Activated T-helper 1 cell treated with anti-CD3 and anti-CD28 coated beads, Interleukin-12 subunit alpha, Interleukin-12 subunit beta, Interleukin-2, Interleukin-4 antibody, amounts not matched to agents 30 ng/mL and 10 ng/mL and 1 ng/mL, durations not matched to agents 14 hours and 24 hours and 36 hours (primary cell): ENCODE data around the gene GLDC. TPM values are rescaled to one million over a fixed set of nuclear protein-coding genes. Genes with fewer than 3 reads are reported as not detected.
"Not testable (repeated sequence)": the region's sequence is repeated elsewhere in the genome, so short reads cannot be mapped to it uniquely, and the experiment has no call there.

Experiments used
- DNase-seq: peaks from one replicate; pipeline ENCODE4 v3.0.0; 2021; ENCODE audit warnings: low spot score
- H3K27ac Mint-ChIP-seq: one replicate; pipeline ENCODE4 v1.8.0; 2021; ENCODE audit warnings: mild to moderate bottlenecking, mixed read lengths
- H3K27me3 Mint-ChIP-seq: one replicate; pipeline ENCODE4 v1.8.0; 2022; ENCODE audit warnings: mild to moderate bottlenecking, moderate library complexity, mixed read lengths; ENCODE audit not compliant: insufficient read depth
- H3K36me3 Mint-ChIP-seq: one replicate; pipeline ENCODE4 v1.8.0; 2021; ENCODE audit warnings: low read depth, mixed read lengths
- H3K4me1 Mint-ChIP-seq: one replicate; pipeline ENCODE4 v1.8.0; 2021; ENCODE audit warnings: low read depth, mixed read lengths
- H3K4me3 Mint-ChIP-seq: one replicate; pipeline ENCODE4 v1.8.0; 2021; ENCODE audit warnings: mild to moderate bottlenecking, moderate library complexity, mixed read lengths
- H3K9me3 Mint-ChIP-seq: one replicate; pipeline ENCODE4 v1.8.0; 2021; ENCODE audit warnings: mixed read lengths
- intact Hi-C: fragments of 100-400 bp; cut with micrococcal nuclease; formaldehyde crosslinking; loops from one replicate; pipeline ENCODE4 v1.15.1; 2024
- total RNA-seq: library from RNA; stranded (reverse); gene quantifications from 2 replicates; pipeline ENCODE4 v1.2.3, GENCODE V29; 2022

Gene GLDC
- total RNA-seq, 1 donor from 2014 or later, result 1.4 TPM

DNA sequence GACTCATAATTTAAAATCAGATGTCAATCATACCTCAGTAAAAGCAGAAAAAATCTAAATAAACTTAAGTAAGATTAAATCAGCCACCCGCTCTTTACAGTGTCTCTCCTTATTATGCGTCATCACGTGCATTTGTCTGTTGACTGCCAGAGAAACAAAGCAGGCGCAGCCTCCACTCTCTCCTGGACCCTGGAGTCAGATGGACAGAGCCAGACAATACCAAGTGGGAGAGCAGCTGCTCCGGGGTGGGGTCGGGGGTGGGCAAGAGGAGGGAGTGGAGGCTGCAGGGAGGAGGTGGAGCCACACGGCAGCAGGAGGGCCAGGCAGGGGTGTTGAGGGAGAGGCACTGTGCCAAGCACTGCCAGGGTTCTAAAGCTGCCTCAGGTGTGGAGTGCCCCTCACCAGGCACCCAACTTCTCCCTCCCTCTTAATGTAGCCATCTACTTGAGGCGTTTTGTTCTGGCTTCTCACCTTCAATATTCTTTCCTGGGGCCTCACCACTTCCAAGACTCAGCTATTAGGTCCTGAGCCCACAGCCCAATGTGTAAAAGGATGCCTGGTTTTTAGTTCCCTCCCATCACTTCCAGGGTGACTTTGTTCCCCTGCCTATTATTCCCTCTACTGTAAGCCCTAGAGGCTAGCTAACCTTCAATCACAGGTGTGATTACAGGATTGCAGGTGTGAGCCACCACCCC lies 96.3 kb downstream of the GLDC start:
- Mint-ChIP-seq H3K27me3 (peaks cover 3% of the 10 kb centered on the region), H3K4me3 (no peak overlapping the region), H3K4me1 (no peaks in the 10 kb centered on the region), H3K9me3 (no peaks in the 10 kb centered on the region), H3K36me3 (no peaks in the 10 kb centered on the region), H3K27ac (no peak overlapping the region)
- intact Hi-C loops, result no loop called here
- DNase-seq, result no peak

DNA sequence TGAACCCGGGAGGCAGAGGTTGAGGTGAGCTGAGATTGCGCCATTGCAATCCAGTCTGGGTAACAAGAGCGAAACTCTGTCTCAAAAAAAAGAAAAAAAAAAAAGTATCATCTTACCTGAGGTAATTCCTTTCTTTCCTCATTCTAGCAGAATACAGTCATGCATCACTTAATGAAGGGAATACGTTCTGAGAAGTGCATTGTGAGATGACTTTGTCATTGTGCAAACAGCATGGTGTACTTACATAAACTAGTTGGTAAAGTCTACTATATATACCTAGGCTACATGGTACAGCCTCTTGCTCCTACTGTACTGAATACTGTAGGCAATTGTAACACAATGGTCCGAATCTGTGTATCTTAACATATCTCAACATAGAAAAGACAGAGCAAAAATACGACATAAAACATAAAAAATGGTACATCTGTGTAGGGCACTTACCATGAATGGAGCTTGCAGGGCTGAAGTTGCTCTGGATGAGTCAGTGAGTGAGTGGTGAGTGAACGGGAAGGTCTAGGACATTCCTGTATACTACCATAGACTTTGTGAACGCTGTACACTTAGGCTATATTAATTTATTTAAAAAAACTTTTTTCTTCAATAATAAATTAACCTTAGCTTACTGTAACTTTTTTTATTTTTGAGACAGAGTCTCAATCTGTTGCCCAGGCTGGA lies 100.4 kb downstream of the GLDC start:
- Mint-ChIP-seq H3K4me3 (no peak overlapping the region), H3K4me1 (no peaks in the 10 kb centered on the region), H3K27ac (no peak overlapping the region), H3K27me3 (peaks cover 11% of the 10 kb centered on the region), H3K9me3 (no peaks in the 10 kb centered on the region), H3K36me3 (no peaks in the 10 kb centered on the region)
- DNase-seq, result no peak
- intact Hi-C loops, result no loop called here

DNA sequence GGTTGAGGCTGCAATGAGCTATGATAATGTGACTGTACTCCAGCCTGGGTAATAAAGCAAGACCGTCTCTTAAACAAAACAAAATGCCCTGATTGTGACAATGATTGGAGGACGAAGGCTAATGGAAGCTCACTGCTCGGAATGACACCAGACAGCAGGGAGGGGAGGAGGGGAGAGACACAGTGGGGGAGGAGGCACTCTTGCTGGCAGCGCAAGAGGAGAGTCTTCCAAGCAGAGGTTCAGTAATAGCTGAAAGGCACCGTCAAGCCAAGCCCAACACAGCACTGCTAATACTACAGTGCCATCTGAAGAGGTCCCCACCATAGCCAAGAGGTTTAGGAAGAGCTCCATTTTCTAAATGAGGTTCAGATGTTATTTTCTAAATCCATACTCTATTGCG lies 102.3 kb downstream of the GLDC start:
- H3K27ac Mint-ChIP-seq, result no peak overlapping the region
- no peaks in the 10 kb centered on the region for H3K9me3 Mint-ChIP-seq
- no peak for DNase-seq
- H3K36me3 Mint-ChIP-seq, result no peaks in the 10 kb centered on the region
- intact Hi-C loops, result no loop called here
- peaks cover 4% of the 10 kb centered on the region for H3K4me1 Mint-ChIP-seq
- peaks cover 17% of the 10 kb centered on the region for H3K27me3 Mint-ChIP-seq
- H3K4me3 Mint-ChIP-seq, result no peak overlapping the region

DNA sequence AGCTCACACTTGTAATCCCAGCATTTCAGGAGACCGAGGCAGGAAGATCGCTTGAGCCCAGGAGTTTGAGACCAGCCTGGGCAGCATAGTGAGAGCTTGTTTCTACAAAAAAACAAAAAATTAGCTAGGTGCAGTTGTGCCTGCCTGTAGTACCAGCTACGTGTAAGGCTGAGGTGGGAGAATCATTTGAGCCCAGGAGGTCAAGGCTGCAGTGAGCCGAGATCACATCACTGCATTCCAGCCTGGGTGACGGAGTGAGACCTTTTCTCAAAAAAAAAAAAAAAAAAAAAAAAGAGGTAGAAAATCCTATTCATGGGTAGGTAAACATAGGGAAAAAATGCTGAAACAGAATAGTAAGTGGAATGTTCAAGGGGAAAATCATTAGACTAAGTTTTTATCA lies 102.9 kb downstream of the GLDC start:
- peaks cover 17% of the 10 kb centered on the region for H3K27me3 Mint-ChIP-seq
- H3K4me3 Mint-ChIP-seq, H3K36me3 Mint-ChIP-seq, intact Hi-C loops, H3K4me1 Mint-ChIP-seq, H3K27ac Mint-ChIP-seq, H3K9me3 Mint-ChIP-seq, DNase-seq: not testable (repeated sequence)

DNA sequence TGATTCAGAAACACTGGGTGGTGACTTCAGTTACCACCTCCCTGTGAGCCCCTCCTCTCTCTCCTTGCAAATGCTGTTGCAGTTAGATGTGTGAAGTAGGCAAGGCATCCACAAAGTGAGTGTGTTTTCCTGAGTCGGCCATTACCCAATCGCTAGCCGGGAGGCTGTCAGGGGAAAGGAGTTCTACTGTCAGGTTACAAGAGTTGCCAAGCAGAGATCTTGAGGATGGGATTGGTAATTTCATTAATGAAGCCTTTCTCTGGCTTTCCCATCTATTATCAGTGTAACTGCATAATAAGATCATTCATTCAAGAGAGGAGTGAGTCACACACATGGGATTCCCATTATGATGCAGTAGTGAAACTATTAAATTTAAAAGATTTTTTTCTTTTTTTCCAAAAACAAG lies 106.9 kb downstream of the GLDC start:
- no peak for DNase-seq
- H3K36me3 Mint-ChIP-seq, result no peaks in the 10 kb centered on the region
- H3K9me3 Mint-ChIP-seq, result no peaks in the 10 kb centered on the region
- H3K27me3 Mint-ChIP-seq, result peaks cover 13% of the 10 kb centered on the region
- H3K4me1 Mint-ChIP-seq, result peaks cover 4% of the 10 kb centered on the region
- H3K4me3 Mint-ChIP-seq, result no peak overlapping the region
- no peak overlapping the region for H3K27ac Mint-ChIP-seq
- intact Hi-C loops, result no loop called here

DNA sequence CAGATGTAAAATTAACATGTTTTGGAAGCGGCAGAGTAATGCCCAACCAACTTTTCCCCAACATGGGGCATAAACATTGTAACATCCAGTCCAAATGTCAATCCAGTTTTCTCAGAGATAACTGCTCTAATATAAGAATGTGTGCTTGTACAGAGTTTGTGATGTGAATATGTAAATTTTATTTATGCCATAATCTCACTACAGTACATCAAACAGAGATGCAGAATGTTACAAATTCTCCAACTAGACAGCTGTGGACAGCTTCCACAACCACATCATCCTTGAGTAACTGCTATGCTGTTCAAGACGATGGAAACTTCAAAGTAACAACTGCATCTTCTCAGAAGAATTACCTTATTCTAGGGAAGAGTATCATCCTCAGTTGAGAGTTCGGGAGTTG lies 109.9 kb downstream of the GLDC start:
- Mint-ChIP-seq H3K4me1 (peaks cover 4% of the 10 kb centered on the region), H3K4me3 (no peak overlapping the region), H3K9me3 (no peaks in the 10 kb centered on the region), H3K36me3 (no peaks in the 10 kb centered on the region), H3K27me3 (peaks cover 7% of the 10 kb centered on the region), H3K27ac (no peak overlapping the region)
- intact Hi-C loops, result no loop called here
- no peak for DNase-seq

DNA sequence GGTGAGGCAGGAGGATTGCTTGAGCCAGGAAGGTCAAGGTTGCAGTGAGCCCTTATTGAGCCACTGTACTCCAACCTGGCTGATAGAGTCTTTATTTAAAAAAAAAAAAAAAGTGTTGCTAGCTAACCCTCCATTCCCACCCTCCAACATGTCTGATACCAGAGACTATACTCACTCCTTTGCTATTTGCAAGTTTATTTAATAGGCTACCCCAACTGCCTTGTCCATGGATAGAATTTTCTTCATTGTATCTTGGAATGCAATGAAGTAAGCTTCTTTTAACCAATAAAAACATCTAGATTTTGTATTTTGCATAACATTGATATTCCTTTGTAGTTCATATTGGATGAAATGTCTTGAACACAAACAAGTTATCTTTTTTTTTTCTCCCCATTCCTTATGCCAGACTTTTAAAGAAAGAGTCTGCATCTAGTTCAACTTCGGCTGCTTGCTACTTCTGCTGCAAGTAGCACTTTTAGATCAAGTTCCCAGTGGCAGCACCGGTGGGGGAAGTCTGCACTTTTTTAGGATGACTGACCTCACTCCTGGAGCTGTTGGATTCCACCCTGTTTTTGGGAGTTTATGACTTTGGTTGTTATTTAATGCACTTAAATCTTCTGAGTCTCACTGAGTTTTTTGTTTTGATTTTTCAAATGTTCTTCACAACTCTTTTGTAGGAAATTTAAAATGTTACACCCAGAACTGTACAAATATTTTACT lies 120.0 kb downstream of the GLDC start:
- H3K4me1 Mint-ChIP-seq, result no peaks in the 10 kb centered on the region
- H3K27ac Mint-ChIP-seq, result no peak overlapping the region
- no peaks in the 10 kb centered on the region for H3K27me3 Mint-ChIP-seq
- no peak for DNase-seq
- intact Hi-C loops, result no loop called here
- no peak overlapping the region for H3K4me3 Mint-ChIP-seq
- peaks cover 7% of the 10 kb centered on the region for H3K9me3 Mint-ChIP-seq
- H3K36me3 Mint-ChIP-seq, result peaks cover 5% of the 10 kb centered on the region

DNA sequence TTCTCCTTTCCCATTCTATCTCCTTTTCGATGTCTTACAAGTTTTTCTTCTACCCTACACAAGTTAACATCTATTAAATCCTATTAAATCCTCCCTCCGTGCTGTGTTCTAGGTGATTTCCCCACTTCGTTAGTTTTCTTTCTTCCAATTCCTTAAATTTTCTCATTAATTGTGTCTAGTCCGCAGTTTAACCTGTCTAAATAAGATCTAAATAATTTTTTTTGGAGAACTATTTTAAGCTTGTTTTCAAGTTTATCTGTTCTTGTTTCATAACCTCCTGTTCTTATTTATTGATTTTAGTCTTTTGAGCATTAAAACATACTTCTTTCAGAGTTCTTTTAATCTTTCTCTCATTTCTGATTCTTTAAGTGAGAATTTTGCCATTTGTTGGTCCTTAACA lies 123.3 kb downstream of the GLDC start:
- no peak for DNase-seq
- Mint-ChIP-seq H3K27ac (no peak overlapping the region), H3K4me1 (no peaks in the 10 kb centered on the region), H3K9me3 (peaks cover 7% of the 10 kb centered on the region), H3K27me3 (no peaks in the 10 kb centered on the region), H3K4me3 (no peak overlapping the region), H3K36me3 (peaks cover 20% of the 10 kb centered on the region)
- intact Hi-C loops, result no loop called here

DNA sequence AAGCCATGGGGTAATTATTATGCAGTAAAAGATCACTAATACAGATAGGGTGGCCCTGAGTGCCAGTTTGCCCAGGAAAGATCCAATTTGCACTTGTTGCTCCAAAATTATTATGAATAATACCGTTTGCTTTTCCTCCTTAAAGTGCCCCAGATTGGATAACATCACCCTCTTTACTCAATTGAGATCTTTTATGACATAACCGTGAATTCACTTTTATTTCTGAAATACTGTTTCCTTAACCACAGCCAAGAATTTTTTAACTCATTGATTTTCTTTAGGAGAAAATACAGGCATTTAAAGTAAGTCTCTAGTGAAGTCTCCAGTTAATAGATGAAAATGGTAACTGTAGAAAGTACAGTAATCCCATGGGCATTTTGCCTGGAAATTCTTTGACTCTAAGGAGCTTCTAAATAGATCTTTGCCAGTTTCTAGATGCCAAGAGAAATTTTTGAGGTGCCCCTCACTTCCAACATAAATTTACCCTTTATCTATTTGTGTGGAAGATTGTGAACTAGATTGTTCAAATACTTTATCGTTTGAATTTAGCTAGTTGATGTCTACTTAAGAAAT lies 133.4 kb downstream of the GLDC start:
- H3K4me1 Mint-ChIP-seq, result no peaks in the 10 kb centered on the region
- H3K27me3 Mint-ChIP-seq, result no peaks in the 10 kb centered on the region
- no peak overlapping the region for H3K4me3 Mint-ChIP-seq
- no peak for DNase-seq
- H3K9me3 Mint-ChIP-seq, result no peaks in the 10 kb centered on the region
- H3K27ac Mint-ChIP-seq, result no peak overlapping the region
- peaks cover 30% of the 10 kb centered on the region for H3K36me3 Mint-ChIP-seq
- intact Hi-C loops, result no loop called here

DNA sequence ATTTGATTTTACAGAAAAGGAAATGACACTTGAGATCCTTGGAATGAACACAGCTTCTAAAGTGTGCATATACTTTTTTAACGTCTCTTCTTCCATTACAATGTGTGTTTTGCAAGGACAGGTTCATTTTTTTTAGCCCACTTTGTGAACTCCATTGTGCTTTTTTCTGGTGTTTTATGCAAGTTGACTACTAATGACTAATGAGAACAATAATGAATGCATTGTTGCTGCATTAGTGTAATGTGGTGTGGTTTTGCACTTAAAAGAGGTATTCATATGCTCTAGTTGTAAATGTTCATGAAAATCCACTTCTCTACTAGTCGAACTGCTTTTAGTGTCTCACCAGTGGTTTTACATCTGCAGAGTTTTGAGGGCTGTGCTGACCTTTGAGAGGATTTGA lies 139.0 kb downstream of the GLDC start:
- Mint-ChIP-seq H3K27me3 (no peaks in the 10 kb centered on the region), H3K4me1 (peaks cover 10% of the 10 kb centered on the region), H3K36me3 (peaks cover 47% of the 10 kb centered on the region), H3K9me3 (no peaks in the 10 kb centered on the region), H3K27ac (no peak overlapping the region), H3K4me3 (no peak overlapping the region)
- intact Hi-C loops, result no loop called here
- no peak for DNase-seq

DNA sequence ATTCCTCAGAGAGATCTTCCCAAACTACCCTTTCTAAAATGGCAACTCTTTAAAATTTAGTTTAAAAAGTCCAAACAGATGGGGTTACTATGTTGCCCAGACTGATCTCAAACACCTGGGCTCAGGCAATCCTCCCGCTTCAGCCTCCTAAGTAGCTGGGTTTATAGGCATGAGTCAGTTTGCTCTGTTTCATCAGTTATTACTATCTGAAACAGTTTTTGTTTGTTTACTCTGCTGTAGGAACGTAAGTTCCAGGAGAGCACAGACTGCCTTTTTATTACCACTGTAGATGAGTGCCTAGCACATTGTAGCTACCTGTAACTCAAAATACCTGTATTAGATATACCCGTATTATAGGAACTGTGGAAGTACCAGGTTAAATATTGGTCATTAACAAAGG lies 143.1 kb downstream of the GLDC start:
- H3K27me3 Mint-ChIP-seq, result peaks cover 1% of the 10 kb centered on the region
- no peak for DNase-seq
- H3K4me3 Mint-ChIP-seq, result no peak overlapping the region
- peaks cover 54% of the 10 kb centered on the region for H3K36me3 Mint-ChIP-seq
- peaks cover 10% of the 10 kb centered on the region for H3K4me1 Mint-ChIP-seq
- H3K27ac Mint-ChIP-seq, result peak overlapping the region; percentile 0
- H3K9me3 Mint-ChIP-seq, result no peaks in the 10 kb centered on the region
- intact Hi-C loops, result no loop called here

DNA sequence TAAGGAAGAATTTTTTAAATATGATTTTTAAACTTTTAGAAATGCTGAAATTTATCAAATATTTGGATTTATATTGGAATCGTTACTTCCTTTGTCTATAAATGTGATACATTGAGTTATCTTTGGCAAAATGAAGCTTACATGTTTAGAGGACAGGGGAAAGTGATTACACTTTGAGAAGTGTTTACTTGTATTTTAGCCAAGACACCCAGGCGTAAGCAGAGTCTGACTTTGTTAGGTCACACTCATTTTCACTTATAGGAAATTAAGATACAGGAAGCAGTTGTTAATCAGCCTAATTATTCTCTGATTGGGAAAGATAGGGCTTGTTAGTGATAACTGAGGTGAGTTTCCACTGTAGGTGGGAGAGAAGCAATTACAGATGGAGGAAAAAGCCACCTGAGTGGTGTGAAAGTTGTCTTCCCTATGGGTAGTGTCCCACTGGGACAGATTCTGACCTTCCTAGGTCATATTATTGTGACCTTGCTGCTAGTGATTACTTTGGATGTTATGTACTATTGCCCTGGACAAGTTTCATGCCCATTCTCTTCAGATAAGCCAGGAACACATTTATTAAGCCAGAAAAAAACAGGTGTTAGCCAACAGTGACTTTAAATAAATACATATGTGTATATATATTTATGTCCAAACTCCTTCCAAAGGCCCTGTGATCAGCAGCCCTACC lies 143.9 kb downstream of the GLDC start:
- Mint-ChIP-seq H3K4me3 (no peak overlapping the region), H3K4me1 (peaks cover 10% of the 10 kb centered on the region), H3K36me3 (peaks cover 57% of the 10 kb centered on the region), H3K27ac (no peak overlapping the region), H3K9me3 (no peaks in the 10 kb centered on the region), H3K27me3 (peaks cover 1% of the 10 kb centered on the region)
- DNase-seq, result no peak
- intact Hi-C loops, result no loop called here
